HTR-8/SVneo (cell line): ENCODE data around the gene JARID2.

Experiments used
- DNase-seq: peaks from one replicate; pipeline ENCODE4 v3.0.0; 2011; ENCODE audit warnings: low spot score, mixed read lengths; ENCODE audit not compliant: insufficient read length
- FAIRE-seq: peaks from 2 replicates; lab custom pipeline; 2011; peaks lifted over from hg19 to GRCh38; lab: Jason Lieb, UNC

JARID2 gene

DNA sequence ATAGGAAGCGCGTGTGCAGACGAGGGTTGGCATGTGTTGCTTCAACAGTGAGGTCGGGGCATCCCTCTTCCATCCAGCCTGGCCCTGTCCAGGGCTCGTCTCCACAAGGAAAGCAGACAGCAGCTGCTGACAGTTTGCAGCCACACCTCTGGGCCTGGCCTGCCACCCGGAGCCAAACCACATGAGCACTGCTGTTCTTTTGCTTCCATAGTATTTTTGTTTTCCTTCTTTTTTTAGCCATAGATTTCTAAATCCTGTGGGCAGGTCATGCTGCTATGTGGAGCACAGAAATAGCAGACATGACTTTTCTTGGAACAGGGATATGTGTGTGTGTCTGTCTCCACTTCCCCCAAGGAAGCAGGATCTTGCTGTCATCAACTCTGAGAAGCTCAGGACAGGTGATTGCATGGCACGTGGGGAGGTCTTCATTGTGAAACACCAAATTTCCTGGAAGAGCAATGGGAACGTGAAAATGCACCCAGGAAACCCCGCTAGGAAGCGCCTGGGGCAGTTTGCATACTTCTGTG lies 249.6 kb downstream of the JARID2 start:
- FAIRE-seq (no peak), DNase-seq (no peak)

DNA sequence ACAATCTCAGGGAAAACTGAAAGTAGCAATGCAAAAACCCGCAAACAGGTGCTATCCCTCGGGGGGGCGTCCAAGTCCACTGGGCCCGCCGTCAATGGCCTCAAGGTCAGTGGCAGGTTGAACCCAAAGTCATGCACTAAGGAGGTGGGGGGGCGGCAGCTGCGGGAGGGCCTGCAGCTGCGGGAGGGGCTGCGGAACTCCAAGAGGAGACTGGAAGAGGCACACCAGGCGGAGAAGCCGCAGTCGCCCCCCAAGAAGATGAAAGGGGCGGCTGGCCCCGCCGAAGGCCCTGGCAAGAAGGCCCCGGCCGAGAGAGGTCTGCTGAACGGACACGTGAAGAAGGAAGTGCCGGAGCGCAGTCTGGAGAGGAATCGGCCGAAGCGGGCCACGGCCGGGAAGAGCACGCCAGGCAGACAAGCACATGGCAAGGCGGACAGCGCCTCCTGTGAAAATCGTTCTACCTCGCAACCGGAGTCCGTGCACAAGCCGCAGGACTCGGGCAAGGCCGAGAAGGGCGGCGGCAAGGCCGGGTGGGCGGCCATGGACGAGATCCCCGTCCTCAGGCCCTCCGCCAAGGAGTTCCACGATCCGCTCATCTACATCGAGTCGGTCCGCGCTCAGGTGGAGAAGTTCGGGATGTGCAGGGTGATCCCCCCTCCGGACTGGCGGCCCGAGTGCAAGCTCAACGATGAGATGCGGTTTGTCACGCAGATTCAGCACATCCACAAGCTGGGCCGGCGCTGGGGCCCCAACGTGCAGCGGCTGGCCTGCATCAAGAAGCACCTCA lies 250.7 kb downstream of the JARID2 start:
- FAIRE-seq (no peak), DNase-seq (no peak)

DNA sequence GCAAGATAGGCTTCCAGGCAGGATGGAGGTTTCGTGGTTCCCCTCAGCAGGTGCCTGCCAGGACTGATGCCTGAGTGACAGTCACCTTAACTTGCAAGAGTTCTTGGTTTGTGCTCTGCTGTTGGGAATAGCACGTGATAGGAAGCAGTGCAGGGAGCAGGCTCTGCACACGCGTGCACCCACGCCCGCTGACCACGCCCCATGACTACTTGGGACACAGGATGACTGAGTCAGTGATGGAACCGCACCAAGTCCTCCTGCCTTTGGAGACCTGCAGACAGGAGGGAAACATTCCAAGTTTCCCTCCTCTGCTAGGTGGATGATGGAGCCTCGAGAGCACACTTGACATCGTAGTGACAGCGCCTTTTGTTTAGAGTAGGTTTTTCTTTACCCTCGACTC lies 252.8 kb downstream of the JARID2 start:
- FAIRE-seq (no peak), DNase-seq (no peak)

DNA sequence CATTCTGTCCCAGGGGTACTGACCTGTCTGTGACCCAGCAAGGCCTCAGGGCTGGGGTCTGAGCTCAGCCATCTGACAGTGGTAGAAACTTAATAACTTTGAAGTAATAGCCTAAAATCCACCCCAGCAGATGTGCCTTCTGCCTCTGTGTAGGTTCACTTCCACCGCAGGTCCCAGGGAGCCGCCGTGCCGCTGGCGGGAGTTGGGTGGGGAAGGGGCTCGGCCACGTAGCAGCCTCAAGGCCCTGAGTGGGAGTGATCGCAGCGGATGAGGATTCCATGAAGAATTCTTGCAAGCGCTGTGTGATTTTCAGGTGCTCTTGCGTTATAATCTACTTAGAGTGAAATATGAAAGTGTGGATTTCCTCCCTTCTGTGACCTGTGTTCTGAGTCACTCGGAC lies 253.3 kb downstream of the JARID2 start:
- no peak for DNase-seq
- FAIRE-seq = no peak

DNA sequence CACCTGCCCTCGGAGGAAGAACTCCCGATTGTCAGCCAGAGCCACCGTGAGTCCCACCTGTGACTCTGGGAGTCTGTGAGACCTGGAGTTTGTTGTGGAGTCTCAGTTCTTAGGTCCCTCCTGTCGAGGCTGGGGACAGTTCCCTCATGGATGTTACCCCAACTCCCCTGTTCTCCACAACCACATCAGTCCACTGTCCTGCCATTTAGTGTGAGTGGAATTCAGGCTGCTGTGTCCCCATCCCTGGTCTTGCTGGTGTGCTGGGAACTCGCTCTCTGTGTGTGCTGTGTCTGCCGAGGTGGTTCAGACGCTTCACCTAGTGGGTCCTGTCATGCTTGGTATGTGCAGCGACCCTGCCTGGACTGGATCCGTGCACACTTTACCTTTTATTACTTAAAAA lies 253.7 kb downstream of the JARID2 start:
- FAIRE-seq = no peak
- DNase-seq = no peak

DNA sequence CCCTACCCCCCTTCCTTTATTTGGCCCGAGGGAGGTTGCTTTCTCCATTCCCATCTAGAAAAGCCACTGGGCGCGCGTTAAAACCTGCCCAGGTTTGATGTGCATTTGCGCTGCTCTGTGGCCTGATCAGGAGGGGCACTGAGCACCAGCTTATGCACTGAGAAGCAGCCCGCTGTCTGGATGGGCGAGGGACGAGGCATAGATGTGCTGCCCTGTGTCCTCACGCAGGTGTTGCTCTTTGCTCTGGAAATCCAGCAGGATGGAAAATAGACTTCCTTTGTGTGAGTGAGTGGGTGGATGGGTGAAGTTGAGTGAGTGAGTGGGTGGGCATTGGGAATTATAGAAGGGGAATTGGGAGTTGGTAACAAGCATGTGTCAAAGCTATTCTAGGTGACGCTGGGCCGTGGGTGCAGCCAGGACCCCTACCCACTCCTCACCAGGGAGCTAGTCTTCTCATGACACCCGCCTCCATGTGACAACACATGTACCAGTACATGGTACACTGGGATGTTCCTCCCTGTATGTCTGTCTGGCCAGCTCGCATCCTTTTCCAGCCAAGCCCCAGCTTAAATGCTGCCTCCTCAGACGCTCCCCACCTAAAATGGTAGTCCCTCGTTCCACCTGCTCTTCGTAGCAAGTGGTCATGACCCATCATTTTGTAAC lies 254.3 kb downstream of the JARID2 start:
- FAIRE-seq = no peak
- DNase-seq = no peak

DNA sequence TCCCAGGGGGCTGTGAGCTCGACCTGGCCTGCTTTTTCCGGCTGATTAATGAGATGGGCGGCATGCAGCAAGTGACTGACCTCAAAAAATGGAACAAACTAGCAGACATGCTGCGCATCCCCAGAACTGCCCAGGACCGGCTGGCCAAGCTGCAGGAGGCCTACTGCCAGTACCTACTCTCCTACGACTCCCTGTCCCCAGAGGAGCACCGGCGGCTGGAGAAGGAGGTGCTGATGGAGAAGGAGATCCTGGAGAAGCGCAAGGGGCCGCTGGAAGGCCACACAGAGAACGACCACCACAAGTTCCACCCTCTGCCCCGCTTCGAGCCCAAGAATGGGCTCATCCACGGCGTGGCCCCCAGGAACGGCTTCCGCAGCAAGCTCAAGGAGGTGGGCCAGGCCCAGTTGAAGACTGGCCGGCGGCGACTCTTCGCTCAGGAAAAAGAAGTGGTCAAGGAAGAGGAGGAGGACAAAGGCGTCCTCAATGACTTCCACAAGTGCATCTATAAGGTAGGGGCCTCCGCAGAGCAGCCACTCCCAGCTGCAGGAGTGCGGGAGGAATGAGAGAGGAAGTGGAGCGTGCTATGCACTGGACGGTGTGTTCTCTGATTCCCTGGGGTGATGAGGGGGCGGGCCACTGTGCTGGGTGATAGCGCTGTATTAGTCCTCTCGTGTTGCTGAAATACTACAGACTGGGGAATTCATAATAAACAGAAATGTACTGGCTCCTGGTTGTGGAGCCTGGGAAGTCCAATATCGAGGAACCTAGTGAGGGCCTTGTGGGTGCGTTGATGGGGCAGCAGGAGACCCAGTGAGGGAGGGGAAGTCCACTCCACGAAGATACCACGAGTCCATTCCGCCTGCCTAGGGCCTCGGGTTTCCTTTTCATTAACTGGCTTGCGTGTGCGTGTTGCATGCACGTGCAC lies 255.3 kb downstream of the JARID2 start:
- FAIRE-seq = no peak

DNA sequence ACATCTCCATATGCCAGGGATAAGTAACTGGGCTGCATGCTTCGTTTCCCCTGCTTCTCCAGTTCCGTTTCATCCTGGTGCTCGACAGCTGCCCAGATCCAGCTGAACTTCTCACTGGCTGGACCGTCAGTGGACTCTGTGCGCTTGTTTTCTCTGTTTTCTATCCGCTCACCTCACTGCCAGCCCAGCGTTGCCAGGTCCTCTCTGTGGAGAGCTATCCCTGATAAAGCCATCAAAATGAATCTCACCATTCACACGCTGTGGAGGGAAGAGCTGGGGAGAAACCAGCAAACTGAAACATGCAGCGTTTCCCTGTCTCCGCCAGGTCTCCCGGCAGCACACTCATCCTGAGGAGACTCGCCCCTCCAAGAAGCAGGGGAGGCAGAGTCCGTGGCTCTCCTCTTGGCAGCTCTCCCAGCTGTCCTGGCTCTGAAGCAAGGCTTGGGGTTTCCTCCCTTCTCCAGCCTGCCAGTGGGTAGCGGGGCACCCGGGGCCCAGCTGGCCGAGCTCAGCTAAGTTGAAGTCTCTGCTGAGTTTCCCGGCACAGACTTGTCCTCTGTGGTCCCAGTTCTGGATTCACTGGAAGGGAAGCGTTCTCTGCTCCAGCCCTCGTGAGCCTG lies 256.1 kb downstream of the JARID2 start:
- FAIRE-seq = no peak
- peak; percentile 23 for DNase-seq

More for the DNA sequence above, 255.3 kb downstream of the JARID2 start:
- no peak for DNase-seq

DNA sequence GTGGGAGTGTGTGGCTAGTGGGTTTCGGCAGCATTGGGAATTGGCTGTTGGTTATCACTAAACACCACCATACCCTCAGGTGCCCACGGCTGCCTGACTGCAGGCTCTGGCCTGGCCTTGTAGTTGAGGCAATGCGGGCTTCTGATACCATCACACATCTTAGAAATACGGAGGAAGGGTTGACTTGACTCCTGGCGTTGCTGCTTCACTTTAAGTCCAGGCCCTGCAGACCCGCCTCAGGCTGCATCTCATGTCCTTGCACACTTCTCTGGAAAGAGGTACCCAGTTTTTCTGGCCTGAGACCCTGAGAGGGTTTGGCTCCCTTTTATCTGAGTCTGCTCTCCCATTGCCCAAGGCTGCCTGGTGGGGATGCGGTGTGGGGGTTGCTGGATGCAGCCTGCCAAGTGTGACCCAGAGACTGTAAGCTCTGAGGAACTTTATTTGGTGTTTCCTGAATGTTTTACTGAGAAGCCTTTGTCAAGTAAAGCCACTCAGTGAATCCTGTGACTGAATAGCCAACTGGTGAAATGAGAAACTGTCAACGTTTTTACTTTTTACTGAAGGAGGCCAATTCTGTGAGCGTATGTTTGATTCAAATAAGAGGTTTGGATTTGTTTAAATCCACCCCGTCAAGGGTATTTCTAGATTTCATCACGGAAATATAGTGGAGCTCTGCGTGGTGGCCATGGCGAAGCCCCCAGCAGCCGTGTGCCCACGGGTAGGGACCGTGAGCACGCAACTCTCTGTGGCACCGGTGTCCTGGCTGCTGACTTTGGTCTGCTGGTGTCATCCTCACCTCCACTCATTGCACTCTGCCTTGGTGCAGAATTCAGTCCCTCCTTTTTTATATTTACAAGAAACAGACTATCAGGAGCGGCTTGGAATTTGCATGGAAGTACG lies 256.8 kb downstream of the JARID2 start:
- DNase-seq (no peak), FAIRE-seq (no peak)

DNA sequence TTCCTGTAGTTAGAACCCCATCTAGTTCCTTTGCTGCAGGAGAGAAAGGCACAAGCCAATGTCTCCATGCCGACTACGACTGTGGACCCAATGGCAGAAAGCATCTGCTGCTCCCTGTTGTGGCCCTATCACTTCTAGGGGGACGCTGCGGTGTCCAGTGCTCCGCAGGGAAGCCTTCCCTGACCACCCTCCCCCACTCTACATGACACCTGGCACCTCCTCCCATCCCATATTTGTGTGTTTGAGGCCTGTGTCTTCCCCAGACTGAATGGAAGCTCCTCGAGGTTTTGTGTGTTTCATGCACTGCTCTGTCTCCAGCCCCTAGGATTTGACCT lies 257.4 kb downstream of the JARID2 start:
- DNase-seq (no peak), FAIRE-seq (no peak)

DNA sequence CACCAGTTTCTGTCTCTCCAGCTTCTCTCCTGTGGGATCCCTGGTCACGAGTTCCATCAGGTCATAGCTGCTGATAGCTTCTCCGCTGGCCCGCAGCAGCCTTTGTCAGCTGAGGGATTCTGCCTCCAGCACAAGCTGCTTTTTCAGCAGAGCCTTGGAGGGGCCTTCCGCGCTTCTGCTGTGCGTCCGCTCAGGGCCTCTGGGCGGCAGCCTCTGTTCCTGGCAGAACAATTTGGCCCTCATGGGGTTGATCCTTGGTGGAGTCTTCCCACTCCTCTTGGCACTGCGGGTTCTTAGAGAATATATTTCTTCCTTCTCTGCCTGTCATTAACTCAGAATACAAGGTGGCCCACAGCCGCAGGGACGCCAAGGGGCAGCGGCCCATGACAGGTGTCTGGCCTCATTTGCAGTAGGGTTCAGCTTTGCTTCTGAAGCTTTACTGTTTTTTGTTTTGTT lies 258.2 kb downstream of the JARID2 start:
- no peak for FAIRE-seq
- DNase-seq = no peak

DNA sequence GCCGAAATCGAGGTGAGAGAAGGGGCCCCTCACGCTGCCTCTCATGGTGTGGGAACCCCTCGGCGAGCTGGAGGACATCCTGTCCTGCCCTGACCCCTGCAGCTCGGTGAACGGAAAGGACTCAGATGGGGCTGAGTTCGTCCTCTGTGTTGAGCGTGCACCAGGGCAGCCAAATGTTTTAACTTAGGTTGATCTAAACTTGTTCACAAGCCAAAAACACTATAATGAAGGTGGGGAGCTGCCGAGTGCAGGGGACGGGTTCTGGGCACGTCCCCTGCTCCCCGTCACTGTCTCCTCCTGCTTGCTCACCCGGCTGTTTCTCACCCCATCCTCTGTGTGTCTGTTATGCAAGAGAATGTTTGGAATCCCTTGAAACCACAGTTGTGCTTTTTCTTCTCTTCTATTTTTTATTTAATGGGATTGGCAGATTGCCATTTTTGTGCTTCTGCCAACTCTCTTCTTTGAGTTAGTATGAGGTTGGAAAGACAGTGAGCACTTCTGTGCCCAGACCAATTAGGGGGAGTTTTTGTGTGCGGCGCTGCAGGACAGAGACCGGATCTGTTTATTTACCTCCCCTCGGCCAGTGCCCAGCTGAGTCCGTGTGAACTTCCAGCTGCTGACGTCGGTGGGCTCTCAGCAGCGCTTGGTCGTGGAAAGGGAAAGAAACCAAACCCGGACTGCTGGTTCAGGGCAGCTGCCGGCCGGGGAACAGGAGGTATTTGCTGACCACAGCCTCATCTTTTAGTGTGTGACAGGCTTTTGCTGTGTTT lies 258.9 kb downstream of the JARID2 start:
- DNase-seq (peak; percentile 90), FAIRE-seq (peak; percentile 86)

DNA sequence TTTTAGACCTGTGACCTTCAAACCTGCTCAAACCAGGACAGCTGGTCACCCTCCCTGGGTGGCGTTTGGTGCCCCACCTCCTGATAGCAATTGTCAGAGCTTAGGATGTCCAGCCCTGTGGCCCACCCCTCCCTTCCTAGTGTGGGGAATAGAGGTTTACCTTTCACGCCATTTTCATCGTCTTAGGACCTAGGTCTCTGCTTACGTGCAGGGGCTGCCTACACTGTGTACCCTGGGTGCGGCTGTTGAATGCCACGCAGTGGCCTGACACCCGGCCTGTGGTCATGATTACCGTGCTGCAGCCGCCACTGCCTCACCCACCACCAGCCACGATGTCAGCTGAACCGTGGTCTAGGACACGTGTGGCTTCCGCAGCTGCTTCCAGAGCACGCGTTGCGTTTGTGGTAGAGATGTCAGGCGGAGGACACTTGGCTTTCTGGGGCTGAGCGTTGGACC lies 259.6 kb downstream of the JARID2 start:
- FAIRE-seq = no peak
- DNase-seq = no peak

DNA sequence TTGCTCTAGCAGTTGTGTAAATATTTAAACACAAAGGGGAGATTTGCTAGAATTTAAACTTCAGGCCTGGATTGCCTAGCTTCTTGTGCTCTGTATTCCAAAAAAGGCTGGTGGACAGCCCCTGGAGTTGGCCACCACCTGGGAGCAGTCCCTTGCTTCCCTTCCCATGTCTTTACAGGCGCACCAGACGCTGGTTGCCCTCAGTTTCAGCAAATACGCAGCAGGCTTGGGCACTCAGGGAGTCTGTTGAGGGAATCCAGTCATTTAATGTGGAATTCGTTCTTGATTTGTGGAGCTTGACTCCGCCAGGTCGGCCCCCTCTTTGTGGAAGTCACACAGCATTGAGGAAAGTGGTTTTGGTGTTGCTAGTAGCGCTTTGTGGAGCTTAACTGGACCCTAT lies 260.2 kb downstream of the JARID2 start:
- no peak for FAIRE-seq
- DNase-seq = no peak

DNA sequence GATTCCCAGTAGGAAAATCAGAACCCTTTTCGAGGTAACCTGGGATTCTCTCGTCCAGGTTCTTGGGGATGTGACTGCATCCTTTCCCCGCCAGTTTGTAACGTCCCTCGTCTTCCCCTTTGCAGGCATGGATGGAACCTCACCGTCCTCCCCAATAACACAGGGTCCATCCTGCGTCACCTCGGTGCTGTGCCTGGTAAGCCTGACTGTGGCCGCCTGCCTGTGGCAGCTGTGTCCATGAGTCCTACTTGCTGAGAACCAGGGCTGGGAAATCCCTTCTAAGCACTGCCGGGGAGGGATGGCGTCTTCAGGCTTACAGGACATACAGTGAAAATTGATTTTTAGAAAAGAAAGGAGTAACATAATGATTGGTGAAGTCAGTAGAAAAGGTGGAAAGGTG lies 261.4 kb downstream of the JARID2 start:
- no peak for DNase-seq
- peak; percentile 9 for FAIRE-seq

DNA sequence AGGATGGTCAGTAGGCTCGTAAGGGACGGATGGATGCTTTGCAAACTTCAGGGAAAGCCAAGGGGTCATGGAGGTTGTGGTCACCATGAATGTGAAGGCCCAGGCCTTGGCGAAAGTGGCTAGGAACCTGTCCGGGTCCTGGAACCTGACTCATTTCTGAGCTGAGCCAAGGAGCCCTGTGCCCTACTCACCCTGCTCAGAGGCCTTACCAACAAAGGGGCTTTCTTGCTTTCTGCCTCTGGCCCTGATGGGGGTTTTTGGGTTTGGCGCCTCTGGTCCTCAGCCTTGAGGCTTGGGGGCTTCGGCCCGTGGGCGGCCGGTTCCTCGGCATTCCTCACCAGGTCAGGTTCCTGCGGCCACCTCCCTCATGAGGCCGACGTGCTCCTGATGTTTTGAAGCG lies 261.9 kb downstream of the JARID2 start:
- no peak for FAIRE-seq
- no peak for DNase-seq

DNA sequence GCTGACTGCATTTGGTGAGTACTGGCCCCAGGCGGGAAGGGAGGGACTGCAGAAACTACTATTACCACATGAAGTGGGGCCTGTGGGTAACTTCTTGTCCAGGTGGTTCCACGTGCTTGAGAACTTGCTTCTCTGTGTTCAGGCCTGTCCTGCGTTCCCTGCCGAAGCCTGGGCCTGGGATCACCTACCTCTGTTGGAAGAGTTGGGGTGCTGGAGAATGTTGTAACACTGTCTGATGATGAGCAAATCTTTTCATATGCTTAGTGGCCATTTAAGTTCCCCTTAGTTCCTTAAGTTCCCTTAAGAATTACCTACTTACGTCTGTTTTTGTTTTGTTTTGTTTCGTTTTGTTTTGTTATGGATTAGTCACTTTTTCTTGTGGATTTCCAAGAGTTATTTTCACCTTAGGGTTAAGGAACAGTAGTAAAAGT lies 262.6 kb downstream of the JARID2 start:
- FAIRE-seq (no peak), DNase-seq (no peak)

DNA sequence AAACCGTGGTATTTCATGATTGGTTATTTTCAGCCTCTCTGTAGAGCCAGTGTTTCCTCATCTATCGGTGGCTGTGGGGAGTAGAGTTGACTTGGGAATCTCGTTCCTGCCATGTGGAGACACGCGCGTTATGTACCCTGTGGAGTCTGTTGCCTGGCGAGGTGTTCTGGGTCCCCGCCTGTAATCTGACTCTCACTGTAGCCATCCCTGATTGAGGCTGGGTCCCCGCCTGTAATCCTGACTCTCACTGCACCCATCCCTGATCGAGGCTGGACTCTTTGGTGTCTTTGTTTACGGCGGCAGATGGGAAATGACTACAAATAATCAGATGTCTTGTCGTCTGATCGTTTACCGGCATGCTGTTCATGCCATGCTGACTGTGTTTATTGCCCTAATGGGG lies 263.1 kb downstream of the JARID2 start:
- FAIRE-seq (no peak), DNase-seq (no peak)
